ENCODE results near the gene ATG13.

ATG13 gene

GRCh38 chr11:46642627-46643335, 25.4 kb downstream of the ATG13 start:
- H3K4me3 ChIP-seq (ENCODE audit: low read depth, low read length), result no peak overlapping the region
- H3K27me3 ChIP-seq, result no peaks in the 10 kb centered on the region
- DNase-seq, result no peak
- TF ChIP-seq CTCF (IDR thresholded peaks at IDR 0.05; ENCODE audit: low read depth, low read length), result no peak
- no peaks in the 10 kb centered on the region; the same call in 1 of the 2 replicates for H3K36me3 ChIP-seq
- H3K9me3 ChIP-seq, result no peaks in the 10 kb centered on the region
- no peaks in the 10 kb centered on the region for H3K4me1 ChIP-seq

- no peaks in the 10 kb centered on the region for H3K27me3 ChIP-seq
- TF ChIP-seq CTCF (IDR thresholded peaks at IDR 0.05; ENCODE audit: low read depth, low read length), result no peak
- no peaks in the 10 kb centered on the region; the same call in 1 of the 2 replicates for H3K36me3 ChIP-seq
Measured at GRCh38 chr11:46643531-46643930, 26.2 kb downstream of the ATG13 start.

GRCh38 chr11:46643986-46644385, 26.6 kb downstream of the ATG13 start:
- TF ChIP-seq CTCF (IDR thresholded peaks at IDR 0.05; ENCODE audit: low read depth, low read length), result no peak
- no peaks in the 10 kb centered on the region for H3K4me1 ChIP-seq
- no peak overlapping the region for H3K4me3 ChIP-seq (ENCODE audit: low read depth, low read length)
- no peaks in the 10 kb centered on the region for H3K9me3 ChIP-seq
- H3K27me3 ChIP-seq, result no peaks in the 10 kb centered on the region
- H3K36me3 ChIP-seq, result no peaks in the 10 kb centered on the region; the same call in 1 of the 2 replicates
- no peak for DNase-seq

More at GRCh38 chr11:46643531-46643930, 26.2 kb downstream of the ATG13 start:
- DNase-seq, result no peak
- Histone ChIP-seq H3K4me1 (no peaks in the 10 kb centered on the region), H3K4me3 (ENCODE audit: low read depth, low read length) (no peak overlapping the region), H3K9me3 (no peaks in the 10 kb centered on the region)

GRCh38 chr11:46649180-46649738, 31.9 kb downstream of the ATG13 start:
- no peak for TF ChIP-seq CTCF (IDR thresholded peaks at IDR 0.05; ENCODE audit: low read depth, low read length)
- no peak for DNase-seq
- Histone ChIP-seq H3K9me3 (no peaks in the 10 kb centered on the region), H3K4me3 (ENCODE audit: low read depth, low read length) (no peak overlapping the region), H3K27me3 (no peaks in the 10 kb centered on the region), H3K4me1 (no peaks in the 10 kb centered on the region), H3K36me3 (no peaks in the 10 kb centered on the region; the same call in 1 of the 2 replicates)

GRCh38 chr11:46655631-46656030, 38.3 kb downstream of the ATG13 start:
- no peaks in the 10 kb centered on the region for H3K4me1 ChIP-seq
- no peaks in the 10 kb centered on the region for H3K9me3 ChIP-seq
- no peak for DNase-seq
- no peaks in the 10 kb centered on the region for H3K27me3 ChIP-seq
- no peak overlapping the region for H3K4me3 ChIP-seq (ENCODE audit: low read depth, low read length)
- H3K36me3 ChIP-seq, result no peaks in the 10 kb centered on the region
- no peak for TF ChIP-seq CTCF (IDR thresholded peaks at IDR 0.05; ENCODE audit: low read depth, low read length)

- TF ChIP-seq CTCF (IDR thresholded peaks at IDR 0.05; ENCODE audit: low read depth, low read length), result no peak
- H3K36me3 ChIP-seq, result no peaks in the 10 kb centered on the region
- H3K27me3 ChIP-seq, result no peaks in the 10 kb centered on the region
Measured at GRCh38 chr11:46657186-46657585, 39.8 kb downstream of the ATG13 start.

More at GRCh38 chr11:46657186-46657585, 39.8 kb downstream of the ATG13 start:
- no peak for DNase-seq
- Histone ChIP-seq H3K4me1 (no peaks in the 10 kb centered on the region), H3K9me3 (no peaks in the 10 kb centered on the region), H3K4me3 (ENCODE audit: low read depth, low read length) (no peak overlapping the region)
